Activated T-cell treated with anti-CD3 and anti-CD28 coated beads for 48 hours (primary cell): ENCODE results near the gene GATAD1.
"Not testable (repeated sequence)": the region's sequence is repeated elsewhere in the genome, so short reads cannot be mapped to it uniquely, and the experiment has no call there.

Experiments
- DNase-seq: peaks from one replicate; pipeline ENCODE4 v3.0.0-alpha.2; 2020; ENCODE audit warnings: low read depth

The GATAD1 gene

DNA sequence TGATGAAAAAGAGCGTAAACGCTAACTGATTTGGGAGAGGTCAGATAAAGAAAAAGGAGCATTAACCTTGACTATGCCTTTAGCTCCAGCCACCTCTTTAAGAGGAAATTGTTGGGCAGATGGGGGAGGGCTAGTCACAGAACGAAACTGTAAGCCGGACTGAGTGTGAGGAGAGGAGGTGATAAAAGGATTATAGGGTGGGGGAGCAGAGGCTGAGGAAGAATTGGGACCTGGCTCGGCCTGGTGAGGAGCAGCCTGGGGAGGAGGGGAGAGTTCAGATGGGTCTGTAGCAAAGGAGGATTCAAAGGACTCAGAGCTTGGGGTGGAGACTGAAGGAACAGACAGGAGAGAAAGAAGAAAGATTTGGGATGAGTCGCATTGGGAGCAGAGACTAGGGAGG, 36.3 kb downstream of the GATAD1 start:
- not testable (repeated sequence) for DNase-seq

DNA sequence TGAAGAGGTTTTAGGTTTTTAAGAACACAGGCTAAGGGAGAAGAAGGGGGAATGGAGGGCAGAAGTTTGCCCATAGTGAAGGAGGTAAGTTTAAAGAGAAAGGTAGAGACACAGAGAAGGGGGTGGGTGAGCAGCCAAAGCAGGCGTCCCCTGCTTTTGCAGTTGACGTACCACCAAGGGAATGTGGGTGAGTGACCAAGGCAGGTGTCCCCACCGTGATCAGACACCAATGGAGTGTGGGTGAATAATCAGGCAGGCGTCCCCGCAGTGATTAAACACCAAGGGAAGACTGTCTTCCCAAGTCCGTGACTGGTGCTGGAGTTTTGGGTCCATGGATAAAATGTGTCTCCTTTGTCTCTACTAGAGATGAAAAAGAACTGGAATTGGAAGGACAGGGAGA, 36.9 kb downstream of the GATAD1 start:
- not testable (repeated sequence) for DNase-seq

DNA sequence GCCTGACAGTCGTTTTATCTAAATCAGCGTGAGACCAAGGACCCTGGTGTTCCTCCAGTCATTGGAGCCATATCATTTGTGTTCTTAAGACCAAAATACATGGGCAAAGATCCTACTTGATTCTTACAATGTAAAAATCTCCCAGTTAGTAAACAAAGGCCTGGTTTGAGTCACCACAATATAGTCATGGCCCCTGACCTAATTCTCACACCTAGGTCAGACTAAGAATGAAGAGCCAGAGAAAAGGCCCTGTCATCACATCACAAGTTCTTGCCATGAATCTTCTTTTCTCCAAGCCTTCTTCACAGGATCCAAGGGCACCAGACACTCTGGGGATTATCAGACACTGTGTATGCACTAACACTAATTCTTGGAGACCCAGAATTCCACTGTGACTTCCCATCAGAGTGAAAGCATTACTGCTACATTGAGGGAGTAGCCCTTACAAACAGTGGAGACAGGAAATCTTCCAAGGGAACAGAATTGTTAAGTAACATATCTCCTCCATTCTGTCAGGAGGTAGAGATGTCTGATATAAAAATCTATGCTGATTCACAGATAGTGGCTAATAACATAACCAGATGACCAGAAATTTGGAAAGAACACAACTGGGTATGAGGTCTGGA, 38.1 kb downstream of the GATAD1 start:
- no peak for DNase-seq

DNA sequence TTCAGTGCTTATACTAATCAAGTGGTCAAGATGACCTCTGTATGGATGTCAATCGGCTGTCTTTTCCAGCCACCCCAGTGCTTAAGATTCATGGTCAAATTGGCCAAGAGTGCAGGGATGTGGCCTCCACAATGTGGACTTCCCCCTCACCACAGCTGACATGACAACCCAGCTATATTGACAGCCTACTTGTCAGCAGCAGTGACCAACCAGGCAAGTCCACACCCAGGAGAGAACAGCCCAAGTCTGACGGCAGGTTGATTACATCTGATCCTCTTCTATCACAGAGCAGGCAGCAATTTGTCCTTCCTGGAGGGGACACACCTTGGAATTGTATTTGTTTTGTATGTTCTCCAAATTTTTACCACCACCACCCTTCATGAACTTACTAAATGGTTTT, 38.7 kb downstream of the GATAD1 start:
- DNase-seq: no peak

DNA sequence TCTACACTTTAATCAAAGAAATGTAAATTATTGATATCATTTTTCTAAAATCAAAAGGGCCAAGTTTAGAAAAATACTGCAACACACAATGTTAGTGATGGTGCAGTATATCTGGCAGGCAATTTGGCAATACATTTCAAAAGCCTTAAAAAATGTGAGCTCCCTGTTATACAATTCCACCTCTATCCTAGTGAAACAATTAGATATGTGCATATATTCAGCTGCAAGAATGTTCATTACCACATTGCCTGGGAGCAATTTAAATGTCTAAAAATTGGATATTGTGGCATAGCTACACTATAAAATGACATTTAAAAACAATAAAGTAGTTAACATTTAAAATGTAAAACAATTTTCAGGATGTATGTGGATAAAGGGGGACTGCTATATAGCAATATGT, 40.5 kb downstream of the GATAD1 start:
- no peak for DNase-seq

DNA sequence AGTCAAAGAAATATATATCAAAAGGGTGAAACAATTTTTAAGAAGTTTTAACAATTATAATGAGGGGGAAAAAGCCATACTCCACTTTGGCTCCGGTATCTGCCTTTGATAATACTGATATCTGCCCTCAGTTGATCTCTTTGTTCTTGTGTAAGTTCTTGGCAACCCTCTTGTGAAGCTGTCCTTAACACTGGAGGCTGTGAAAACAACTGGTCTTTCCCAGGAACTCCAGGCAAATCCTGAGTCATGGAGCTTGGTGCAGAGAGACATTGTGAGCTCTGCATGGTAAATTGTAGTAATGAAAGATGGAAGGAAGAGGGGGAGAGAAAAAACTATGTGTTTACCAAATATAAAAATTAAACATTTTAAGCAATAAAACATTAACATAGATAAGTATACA, 42.4 kb downstream of the GATAD1 start:
- no peak for DNase-seq

DNA sequence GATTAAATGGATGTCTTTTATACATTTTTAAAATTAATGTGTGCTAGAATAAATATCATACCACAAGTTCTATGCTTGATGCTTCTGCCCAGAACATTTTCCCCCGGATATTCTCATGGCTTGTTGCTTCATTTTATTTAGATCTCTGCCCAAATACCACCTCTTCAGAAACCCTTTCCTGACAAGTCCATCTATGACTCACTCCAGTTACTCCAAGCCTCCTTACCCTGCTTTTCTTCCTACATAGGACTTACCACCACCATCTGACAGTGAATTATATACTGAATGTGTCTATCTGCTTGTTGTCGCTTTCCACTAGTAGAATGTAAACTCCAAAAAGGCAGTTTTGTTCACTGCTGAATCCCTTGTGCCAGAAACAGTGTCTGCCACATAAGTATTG, 49.6 kb downstream of the GATAD1 start:
- DNase-seq: no peak

DNA sequence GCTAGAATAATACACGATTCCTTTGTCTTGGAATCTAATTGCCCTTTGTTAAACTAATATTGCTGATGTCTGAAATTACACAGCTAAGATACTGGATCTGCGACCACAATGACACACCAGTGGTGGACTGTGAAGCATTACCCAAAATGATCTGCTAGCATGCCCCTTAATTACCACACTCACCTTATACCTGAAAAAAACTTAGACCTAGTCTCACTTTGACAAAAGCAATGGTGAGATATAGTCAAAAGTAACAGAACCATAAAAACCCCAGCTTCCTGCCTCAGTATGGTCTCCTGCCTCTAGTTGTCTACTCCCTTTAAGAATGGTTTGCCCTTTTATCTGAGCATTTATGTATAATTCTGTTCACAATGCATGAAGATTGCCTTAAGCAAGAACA, 51.3 kb downstream of the GATAD1 start:
- DNase-seq: no peak

DNA sequence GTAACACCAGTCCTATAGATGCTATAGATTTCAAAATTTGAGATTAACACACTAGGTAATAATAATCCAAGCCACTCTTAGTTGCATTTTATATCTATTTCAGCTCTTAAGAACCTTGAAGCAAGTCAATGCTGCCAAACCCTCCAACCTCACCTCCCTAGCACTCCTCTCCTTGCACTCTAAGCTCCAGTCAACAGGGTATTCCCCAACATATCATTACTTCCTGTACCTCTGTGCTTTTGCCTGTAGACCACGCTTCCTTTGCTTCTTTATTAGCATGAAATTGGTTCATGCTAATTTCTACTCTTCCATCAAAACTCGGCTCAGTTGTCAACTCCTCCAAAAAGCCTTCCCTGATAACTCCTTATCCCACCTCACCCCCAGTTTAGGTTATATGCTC, 56.5 kb downstream of the GATAD1 start:
- DNase-seq: no peak

DNA sequence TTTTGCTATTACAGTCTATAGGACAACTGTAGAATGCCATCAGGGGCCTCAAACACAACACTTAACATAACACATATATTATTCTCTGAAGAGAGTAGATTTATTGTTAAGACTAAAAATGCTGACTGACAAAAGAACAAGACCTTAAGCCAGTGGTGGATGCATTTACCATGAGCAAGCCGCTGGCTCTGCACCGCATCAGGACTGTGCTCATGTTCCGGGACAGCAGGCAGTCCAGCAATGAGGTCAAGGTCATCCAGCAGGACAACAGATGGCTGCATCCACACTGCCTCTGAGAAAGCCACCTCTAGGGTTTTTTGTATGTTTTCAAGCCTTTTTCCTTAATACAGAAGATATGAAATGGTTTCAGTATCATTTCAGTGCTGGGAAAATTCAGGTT, 57.3 kb downstream of the GATAD1 start:
- DNase-seq: no peak

DNA sequence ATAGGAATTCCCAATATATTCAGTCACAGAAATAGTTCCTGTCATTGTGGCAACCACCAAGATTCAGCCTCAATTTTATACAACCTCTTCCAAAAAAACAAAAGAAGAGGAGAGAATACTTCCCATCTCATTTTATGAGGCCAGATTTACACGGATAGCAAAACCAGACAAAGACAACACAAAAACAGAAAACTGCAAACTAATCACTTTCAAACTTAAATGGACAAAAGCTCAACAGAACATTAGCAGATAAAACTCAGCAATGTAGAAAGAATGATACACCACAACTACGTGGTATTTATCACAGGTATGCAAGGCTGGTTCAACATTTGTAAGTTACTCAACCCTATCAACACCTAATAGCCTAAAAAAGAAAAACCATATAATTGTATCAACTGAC, 59.1 kb downstream of the GATAD1 start:
- DNase-seq: no peak

DNA sequence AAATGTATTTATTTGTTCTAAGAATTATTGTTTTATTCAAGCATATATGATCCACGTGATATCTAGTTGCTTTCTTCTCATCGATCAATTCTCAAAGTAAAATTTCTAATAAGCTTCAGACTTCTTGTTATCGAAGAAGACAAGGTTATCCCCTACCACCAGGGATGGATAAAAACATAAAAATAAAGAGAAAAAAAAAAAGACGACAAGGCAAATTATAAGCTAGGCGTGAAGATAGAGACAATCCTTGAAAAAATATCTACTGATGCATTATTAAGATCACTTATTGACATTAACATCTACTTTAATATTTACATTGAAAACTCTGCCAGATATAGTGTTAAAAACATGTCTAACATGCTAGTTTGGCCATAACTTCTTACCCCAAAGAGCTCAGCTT, 61.7 kb downstream of the GATAD1 start:
- DNase-seq: no peak
